ENCODE measurements around the gene TREML4.
A peak's percentile ranks its signal among the peaks of the same experiment; 100 is the strongest.

TREML4 gene

DNA sequence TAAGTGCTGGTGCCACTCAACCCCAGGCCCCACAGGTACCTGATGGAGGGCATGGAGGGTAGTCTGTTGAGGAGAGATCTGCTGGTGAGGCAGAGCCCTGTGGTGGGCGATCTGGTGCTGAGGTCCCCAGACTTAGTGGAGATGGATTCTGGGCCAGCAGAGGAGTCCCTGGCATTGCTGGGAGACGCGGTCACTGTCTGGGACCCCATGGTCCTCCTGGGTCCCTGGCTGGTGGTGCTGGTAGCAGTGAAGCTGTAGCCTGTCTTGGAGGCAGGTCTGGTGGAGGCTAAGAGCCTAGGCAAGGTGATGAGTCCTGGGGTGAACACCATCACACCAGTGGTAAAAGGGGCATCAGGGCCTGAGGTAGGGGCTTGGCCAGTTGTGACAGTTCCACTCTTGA lies 33.8 kb upstream of the TREML4 start:
- TF ChIP-seq, protein P1, sequence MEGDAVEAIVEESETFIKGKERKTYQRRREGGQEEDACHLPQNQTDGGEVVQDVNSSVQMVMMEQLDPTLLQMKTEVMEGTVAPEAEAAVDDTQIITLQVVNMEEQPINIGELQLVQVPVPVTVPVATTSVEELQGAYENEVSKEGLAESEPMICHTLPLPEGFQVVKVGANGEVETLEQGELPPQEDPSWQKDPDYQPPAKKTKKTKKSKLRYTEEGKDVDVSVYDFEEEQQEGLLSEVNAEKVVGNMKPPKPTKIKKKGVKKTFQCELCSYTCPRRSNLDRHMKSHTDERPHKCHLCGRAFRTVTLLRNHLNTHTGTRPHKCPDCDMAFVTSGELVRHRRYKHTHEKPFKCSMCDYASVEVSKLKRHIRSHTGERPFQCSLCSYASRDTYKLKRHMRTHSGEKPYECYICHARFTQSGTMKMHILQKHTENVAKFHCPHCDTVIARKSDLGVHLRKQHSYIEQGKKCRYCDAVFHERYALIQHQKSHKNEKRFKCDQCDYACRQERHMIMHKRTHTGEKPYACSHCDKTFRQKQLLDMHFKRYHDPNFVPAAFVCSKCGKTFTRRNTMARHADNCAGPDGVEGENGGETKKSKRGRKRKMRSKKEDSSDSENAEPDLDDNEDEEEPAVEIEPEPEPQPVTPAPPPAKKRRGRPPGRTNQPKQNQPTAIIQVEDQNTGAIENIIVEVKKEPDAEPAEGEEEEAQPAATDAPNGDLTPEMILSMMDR (IDR thresholded peaks at IDR 0.05; ENCODE audit: low read depth, low read length) = no peak
- H3K4me3 ChIP-seq (replicated peaks in 1 of 2; ENCODE audit: low read depth in 2 of 2, low read length in 2 of 2) = no peak overlapping the region
- no peak for DNase-seq (ENCODE audit: low read depth in 2 of 2)

DNA sequence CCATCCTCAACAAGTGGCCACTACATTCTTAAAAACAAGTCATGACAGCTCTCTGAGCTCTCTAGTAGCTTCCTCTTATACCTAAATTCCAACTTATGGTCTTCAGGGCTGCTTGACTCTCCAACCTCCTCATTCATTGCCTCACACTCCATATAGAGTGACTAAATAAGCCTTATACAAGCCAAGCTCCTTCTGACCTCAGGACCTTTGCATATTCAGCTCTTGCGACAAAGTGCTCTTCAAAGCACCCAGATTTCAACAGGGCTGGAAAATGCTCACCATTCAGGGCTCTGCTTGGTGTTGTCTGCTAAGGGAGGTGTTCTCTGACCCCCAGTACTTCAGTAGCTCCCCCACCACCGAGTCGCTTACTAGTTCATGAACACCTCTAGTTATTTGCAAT lies 30.9 kb upstream of the TREML4 start:
- TF ChIP-seq, protein P1 (IDR thresholded peaks at IDR 0.05; ENCODE audit: low read depth, low read length) = no peak
- no peak overlapping the region for H3K4me3 ChIP-seq (replicated peaks in 1 of 2; ENCODE audit: low read depth in 2 of 2, low read length in 2 of 2)
- no peak for DNase-seq (ENCODE audit: low read depth in 2 of 2)

DNA sequence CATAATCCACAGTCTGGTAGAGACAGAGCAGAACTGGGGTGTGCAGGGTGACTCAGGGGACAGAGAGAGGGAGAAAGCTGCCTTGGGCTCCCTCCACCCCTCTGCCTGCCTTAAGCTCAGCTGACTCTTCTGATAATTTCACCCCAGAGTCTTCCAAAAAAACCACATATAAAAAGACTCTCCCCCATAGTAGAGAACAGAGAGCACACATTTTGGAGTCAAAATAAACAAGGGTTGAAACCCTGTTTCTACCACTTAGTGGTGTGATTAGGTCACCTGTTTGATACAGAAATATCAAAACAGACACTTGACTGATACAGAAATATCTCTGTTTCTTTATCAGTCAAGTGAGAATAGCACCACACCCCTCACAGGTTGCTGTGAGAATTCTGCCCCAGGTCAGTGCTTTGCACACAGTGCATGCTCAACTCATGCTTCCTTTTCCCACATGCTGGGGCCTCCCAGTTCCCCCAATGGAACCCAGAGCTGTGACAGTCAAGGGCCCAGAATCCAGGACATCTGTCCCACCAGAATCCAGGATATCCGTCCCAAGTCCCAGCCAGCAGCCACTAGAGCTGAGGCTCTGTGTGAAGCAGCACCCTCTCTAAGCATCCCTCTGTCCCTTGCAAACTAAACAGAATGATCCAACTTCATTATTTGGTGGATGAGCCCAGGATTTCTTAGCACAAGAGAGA lies 28.4 kb upstream of the TREML4 start:
- TF ChIP-seq, protein P1 (IDR thresholded peaks at IDR 0.05; ENCODE audit: low read depth, low read length) = no peak
- no peak for DNase-seq (ENCODE audit: low read depth in 2 of 2)
- H3K4me3 ChIP-seq (replicated peaks in 1 of 2; ENCODE audit: low read depth in 2 of 2, low read length in 2 of 2) = no peak overlapping the region

DNA sequence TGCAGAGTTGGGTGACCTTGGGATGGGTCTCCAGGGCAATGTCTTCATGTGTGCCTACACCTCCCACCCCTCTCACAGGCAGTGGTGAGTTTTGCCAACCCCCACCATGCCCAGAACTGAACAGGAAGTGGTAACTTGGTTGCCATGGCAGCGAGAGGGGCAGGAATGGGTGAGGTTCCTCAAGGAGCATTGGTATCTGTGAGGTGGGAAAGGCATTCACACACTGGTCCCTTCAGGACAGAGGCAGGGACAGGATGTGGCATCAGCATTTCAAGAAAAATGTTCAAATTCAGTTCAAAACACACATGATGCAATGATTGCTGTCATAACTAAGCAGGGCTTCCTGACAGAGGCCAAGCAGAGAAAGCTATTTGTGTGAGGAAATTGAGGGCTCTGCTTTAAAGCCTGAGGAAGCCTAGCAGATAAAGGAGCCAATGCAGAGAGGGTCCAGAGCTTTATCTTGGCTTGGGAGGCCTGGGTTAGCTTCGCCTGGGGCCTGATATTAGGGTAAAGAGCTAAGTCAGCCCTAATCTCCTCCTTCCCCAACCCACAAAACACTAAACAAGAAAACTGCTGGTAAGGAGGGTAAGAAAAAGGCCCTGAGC lies 27.8 kb upstream of the TREML4 start:
- peak; percentile 34 to 46 for DNase-seq (ENCODE audit: low read depth in 2 of 2)

DNA sequence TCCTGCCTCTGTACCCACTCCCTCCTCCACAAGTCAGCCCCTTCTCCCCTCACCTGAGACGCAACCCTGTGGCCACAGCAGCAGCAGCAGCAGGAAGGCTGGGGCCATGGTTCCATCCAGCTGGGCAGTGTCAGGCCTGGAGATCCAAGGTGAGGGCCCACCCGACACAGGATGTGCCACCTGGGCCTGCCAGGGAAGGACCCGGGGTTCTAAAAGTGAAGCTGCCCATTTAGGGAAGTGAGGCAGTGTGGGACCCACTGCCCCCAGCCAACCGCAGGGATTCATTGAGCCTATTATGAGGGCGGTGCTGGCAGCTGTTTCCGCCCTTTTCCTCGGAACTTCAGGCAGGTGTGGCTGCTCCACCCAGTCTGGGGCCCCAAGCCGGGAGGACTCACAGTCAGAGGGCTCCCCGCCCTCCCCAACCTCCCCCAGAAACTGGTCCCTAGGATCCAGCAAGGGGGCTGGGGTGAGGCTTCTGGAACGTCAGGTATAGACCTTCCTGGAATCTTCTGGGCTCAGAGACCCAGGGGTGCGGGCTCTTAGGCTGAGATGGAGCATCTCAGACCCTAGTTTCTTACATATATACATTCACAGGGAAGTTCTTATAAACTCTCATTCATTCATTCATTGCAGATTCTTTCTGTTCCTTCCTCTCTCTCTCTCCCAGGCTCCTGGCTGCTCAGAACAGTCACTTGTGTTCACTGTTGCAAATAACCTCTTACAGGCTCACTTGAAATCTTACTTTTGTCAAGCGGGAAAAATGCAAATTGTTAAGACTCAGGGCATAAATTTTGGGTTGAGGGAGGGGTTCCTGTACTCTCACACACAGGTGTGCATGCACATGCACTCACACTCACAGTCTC lies 27.0 kb upstream of the TREML4 start, which contains the start of gene TREML2:
TSS of gene TREML2 (minus strand) at position 249 of the 863 bp plus-strand sequence. CDS start at position 108, 141 bp downstream.
- no peak within 1 kb of the TSS for H3K4me3 ChIP-seq (replicated peaks in 1 of 2; ENCODE audit: low read depth in 2 of 2, low read length in 2 of 2)
- DNase-seq (ENCODE audit: low read depth in 2 of 2) = no peak
- TF ChIP-seq, protein P1 (IDR thresholded peaks at IDR 0.05; ENCODE audit: low read depth, low read length) = no peak

More for the DNA sequence above, 27.8 kb upstream of the TREML4 start:
- H3K4me3 ChIP-seq (replicated peaks in 1 of 2; ENCODE audit: low read depth in 2 of 2, low read length in 2 of 2) = no peak overlapping the region
- TF ChIP-seq, protein P1 (IDR thresholded peaks at IDR 0.05; ENCODE audit: low read depth, low read length) = no peak

DNA sequence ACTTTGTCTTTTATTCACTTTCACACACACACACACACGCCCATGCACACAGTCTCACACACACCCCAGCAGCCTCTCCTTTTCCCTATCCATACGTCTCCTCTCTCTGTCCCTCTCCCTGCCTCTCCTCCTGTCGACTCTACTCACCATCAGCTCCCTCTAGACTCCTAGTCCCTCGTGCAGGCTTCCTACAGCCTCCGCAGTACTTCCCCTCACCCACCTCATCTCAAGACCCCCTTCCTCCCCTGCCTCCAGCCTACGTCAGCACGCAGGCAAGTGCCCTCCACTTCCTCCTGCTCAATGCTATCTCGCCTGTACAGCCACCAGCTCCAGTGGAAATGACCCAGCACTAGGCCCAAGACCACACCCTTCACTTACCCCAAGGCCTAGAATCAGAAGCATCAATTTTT lies 26.4 kb upstream of the TREML4 start:
- TF ChIP-seq, protein P1 (IDR thresholded peaks at IDR 0.05; ENCODE audit: low read depth, low read length) = no peak
- H3K4me3 ChIP-seq (replicated peaks in 1 of 2; ENCODE audit: low read depth in 2 of 2, low read length in 2 of 2) = no peak overlapping the region
- no peak for DNase-seq (ENCODE audit: low read depth in 2 of 2)
